HG03442 (cell line): Measurements from ENCODE around the gene VAPB.
"Not testable (repeated sequence)": the region's sequence is repeated elsewhere in the genome, so short reads cannot be mapped to it uniquely, and the experiment has no call there.

ENCODE experiments used
- ATAC-seq: cut with Tn5 transposase; IDR thresholded peaks from one replicate; pipeline ENCODE4 v1.9.1; 2021; ENCODE audit warnings: mild to moderate bottlenecking, moderate library complexity; ENCODE audit not compliant: unreplicated experiment

VAPB gene

DNA sequence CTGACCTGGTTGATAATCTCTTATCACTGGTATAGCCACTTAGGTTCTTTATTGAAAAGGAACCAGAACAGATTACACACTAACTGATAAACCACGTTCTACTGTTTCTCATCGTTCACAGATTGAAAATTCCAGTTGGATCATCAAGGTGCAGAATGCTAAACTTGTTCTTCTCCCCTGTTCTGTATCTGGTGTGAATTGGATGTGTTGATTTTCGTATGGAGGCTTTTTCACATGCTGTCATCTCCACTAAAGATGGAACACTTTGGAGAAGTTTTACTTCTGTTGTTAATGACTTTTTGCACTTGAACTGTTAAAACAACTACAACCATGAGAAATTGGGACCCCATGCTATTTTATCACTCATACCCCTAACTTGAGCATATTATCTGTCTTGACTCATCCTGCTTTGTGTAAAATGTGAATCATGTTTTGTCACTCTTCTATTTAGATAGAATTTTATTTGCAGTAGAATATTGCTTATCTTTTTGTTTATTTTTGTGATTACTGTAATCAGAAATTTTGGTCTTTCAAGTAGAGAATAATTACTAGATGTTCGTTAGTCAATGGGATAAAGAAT, 17.5 kb downstream of the VAPB start:
- no peak for ATAC-seq

DNA sequence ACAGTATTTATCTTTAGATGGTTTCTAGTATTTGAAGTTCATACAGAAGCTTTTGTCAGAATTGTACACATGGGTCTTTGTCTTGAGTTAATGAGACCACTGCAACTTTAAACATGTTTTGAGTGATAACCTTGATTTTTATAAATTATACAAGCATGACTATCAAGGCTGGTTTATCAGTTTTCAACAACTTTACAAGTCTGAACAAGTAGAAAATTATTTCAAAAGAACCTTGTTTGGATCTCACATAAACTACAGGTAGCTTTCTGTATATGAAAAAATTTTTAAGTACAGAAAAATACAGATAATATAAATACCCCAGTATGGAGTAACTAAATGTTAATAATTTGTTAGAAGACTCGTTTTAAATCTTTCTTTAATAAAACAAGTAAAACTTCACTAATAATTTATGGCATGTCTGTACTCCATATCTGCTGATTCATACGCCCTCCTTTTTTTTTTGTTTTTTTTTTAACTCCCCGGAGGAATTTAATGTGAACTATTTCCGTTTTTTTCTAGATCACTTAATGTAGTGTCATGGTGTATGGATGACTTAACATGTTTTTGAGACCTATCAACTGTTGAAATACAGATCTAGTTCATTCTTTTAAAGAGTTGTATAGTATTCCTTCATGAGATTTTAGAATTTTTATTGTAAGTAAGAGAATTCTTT, 18.3 kb downstream of the VAPB start:
- no peak for ATAC-seq

DNA sequence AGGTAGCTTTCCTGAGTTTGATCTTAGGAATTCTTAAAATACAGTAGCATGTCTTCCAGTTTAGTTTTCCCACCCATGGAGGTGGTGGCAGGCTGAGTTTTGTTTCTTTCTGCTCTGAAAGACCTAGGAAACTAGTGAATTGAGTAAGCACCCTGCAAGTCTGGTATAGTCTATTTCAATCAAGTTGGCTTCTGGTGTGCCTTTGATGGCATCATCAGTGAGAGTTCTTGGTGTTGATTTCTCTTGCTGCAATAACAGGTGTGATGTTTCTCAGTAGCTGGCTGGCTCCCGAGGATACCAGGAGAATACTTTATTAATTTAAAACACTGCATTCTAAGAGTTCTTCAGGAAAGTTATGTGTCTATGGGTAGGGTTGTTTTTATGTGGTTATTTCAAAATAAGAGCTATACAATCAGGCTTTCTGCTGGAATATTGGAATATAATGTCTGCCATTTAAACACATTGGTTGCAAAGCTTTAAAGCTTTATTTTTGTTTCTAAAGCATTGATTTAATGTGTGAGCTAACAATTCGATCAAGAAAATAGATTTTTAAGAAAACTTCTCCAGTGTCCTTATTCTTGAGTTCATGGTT, 19.0 kb downstream of the VAPB start:
- ATAC-seq = peak; percentile 62

DNA sequence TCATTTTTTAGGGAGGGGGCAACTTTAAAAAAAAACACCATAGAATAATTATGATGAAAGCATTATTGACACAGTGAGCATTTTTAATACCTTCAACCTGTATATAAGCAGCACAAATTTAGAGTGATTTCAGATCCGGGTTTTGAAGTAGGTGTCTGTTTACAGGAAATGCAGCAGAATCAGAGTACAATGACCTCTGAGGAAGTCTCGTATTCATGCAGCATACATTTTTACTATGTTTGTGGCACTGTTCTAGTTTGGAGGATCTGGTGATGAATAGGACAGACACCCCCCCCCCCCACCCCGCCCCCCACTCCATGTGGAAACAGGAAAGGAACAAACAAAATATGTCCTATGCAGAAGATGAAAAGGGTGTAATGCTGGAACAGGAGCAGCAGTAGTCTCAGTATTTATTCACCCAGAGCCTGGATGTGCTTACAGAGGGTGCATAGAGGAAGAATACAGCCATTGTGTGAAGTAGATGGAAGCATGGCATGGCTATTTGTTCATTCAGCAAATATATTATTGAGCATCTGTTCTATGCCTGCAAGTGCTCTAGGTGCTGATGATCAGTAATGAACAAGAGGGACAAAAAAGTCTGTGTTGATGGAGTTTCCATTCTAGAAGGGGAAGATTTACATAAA, 19.7 kb downstream of the VAPB start:
- ATAC-seq = no peak

DNA sequence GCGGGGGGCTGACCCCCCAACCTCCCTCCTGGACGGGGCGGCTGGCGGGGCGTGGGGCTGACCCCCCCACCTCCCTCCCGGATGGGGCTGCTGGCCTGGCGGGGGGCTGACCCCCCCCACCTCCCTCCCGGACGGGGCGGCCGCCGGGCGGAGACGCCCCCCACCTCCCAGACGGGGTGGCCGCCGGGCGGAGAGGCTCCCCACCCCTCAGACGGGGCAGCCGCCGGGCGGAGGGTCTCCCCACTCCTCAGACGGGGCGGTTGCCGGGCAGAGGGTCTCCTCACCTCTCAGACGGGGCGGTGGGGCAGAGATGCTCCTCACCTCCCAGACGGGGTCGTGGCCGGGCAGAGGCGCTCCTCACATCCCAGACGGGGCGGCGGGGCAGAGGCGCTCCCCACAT, 25.2 kb downstream of the VAPB start:
- not testable (repeated sequence) for ATAC-seq

DNA sequence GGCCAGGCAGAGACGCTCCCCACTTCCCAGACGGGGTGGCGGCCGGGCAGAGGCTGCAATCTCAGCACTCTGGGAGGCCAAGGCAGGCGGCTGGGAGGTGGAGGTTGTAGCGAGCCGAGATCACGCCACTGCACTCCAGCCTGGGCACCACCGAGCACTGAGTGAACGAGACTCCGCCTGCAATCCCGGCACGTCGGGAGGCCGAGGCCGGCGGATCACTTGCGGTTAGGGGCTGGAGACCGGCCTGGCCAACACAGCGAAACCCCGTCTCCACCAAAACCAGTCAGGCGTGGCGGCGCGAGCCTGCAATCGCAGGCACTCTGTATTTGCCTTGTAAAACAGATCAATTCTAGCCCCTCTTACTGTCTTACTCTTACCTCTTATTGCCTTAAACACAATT, 25.8 kb downstream of the VAPB start:
- not testable (repeated sequence) for ATAC-seq

DNA sequence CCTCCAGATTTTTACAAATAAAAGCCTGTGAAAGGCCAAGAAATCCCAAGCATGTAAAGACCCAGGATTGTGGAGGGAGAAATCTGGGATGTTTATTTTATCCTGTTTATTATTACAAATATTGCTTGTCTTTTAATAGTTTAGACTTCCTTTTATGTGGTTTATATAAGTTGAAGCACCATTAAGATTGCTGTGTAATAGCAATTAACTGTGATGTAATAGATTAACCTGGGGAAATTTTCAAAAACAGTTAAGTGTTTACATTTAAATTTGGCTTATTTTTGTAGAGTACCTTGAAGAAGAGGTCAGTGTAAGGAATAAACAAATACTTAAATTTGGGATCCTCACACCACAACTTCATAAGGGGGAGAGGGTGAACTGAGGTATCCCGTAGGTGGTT, 27.0 kb downstream of the VAPB start:
- ATAC-seq = no peak

DNA sequence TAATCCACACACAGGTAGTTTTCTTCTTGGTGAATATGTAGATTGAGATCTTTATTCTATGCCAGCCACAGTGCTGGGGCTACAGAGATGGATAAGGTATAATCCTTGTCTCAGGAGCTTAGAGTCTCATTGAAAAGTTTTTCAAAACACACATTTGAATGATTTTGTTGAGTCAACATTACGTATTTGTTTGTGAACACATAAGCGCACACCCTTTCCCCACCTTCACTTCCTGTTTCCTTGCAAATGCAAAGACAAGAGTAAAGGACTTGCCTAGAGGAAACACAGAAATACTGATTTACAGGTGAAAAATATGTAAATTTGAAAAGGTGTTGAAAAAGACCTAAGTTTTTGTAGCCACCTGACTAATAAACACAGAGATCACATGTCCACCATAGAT, 27.8 kb downstream of the VAPB start:
- no peak for ATAC-seq

DNA sequence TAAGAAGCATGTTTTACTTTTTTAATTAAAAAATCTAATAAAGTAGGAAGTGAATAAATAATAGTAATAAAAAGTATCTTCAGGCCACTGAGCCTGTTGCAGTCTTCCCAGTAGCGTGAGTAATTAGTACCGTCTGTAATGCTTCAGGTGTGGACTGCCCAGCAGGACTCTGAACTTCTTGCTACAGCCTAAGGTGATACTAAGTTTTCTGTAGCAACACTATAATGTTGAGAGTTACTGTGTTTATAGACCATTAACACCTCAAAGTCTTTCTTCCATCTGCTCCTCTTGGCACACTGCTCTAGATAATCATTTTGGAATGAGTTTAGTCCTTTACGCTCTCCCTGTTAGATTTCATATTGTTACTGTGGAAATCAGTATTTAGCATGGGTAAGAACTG, 28.4 kb downstream of the VAPB start:
- ATAC-seq = no peak

DNA sequence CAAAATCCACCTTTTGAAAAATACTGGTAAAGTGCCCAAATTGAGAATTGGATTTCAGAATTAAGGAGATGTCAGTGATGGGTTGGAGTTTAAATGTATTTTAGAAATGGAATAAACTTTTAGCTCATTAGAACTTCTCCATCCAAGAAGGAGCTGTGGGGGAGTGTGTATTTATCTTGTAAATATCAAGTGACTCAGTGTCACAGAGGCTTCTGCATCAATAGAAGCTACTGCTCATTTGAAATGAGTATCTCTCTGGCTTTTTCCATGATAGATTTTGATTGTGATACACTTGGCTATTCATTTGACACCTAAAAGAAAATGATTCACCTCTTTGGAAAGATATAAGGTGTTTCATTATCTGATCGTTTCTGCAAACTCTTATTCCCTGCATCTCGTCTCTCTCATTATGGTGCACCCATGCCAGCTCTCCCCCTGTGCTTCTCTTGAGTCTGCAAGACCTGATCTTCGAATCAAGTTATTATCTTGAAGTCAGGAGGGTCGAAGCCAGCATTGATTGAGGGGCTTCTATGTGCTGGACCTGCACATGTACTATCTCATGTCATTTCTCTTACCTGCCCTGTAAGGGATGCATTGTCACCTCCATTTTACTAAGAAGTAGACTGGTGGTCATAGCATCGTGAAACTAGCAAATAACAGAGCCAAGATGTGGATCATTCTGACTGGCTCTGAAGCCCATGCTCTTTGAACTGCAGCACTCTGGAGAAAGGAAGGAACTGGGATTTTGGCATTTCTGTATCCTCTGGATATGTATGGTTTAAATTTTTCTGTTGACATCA, 30.1 kb downstream of the VAPB start:
- no peak for ATAC-seq

DNA sequence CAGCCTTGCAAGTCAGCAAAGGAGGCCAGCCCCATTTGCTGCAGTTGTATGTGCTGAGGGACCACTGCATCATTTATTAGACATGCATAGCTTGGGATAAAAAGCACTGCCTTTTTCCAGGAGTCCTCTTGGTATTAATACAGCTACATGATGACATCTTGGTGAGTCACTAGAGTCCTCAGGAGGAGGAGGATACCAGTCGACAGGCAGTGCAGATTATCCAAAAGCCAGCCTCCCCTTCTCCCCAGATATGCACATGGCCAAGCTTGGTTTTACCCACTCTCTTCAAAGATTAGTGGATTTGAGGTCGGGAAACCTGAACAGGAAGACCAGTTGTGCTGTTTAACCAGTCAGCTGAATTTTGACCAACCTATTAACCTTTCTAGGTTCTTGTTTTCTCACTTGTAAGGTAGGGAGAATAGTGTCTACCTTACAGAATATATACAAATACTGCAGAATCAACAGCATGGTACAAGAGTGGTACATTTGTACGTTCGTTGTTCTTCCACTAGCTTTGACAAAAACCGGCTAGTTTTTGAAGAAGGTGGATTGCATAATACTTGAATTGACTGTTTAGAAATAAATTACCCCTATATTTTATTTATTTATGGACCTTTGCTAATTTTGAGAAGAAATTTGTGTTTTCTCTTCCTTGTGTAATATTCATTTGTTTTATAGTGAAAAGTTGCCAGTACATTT, 31.9 kb downstream of the VAPB start:
- ATAC-seq = no peak

DNA sequence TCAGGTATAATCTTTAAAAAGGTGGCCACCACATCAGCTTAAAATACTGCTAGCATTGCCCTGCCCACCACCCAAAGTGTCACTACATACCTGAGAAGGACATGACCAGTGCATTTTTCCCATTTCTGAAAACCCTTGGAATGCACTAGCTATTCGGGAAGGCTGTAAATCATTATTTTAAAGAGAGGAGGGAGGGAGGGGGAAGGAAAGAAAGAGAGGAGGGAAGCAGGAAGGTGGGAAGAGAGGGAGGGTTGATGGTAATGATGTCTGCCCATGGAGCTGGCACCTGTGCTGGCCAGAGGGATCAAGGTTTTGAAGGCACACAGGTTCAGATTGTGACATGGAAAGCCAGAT, 32.4 kb downstream of the VAPB start:
- ATAC-seq = no peak

DNA sequence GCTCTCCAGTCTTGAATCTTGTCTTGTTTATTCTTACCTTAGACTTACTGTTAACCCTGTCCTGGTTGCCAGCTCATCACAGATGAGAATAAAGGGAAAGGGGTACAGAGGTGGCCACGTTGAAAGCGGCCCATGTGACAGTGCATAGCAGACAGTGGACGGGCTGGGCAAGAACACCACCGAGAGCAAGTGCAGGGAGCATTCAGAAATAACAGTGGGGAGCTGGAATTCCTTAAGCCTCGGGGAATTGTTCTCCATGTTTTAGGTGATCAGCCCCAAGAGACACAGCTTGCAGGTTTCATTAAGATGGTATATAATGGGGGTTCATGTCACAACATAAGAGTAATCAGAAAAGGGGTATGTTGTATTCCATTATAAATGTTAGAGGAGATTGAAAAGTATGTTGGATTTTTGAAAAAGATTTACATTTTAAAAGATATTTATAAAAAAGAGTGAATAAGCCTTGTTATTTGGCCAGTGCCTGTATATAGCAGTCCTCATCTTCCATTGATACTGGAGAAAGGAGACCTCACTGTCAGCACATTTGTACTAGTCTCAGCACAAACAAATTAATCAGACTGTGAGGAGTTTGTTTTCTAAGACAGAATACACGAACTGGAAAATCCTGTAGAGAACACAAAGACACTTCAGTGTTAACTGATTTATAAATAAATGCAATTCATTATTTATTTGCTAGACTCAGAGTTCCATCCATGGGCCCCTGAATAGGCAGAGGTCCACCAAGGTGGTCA, 35.4 kb downstream of the VAPB start:
- ATAC-seq = no peak

DNA sequence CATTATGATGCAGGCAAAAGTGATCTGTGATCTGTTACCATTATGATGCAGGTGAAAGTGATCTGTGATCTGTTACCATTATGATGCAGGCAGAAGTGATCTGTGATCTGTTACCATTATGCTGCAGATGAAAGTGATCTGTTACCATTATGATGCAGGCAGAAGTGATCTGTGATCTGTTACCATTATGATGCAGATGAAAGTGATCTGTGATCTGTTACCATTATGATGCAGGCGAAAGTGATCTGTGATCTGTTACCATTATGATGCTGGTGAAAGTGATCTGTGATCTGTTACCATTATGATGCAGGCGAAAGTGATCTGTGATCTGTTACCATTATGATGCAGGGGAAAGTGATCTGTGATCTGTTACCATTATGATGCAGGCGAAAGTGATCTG, 38.5 kb downstream of the VAPB start:
- ATAC-seq = not testable (repeated sequence)

DNA sequence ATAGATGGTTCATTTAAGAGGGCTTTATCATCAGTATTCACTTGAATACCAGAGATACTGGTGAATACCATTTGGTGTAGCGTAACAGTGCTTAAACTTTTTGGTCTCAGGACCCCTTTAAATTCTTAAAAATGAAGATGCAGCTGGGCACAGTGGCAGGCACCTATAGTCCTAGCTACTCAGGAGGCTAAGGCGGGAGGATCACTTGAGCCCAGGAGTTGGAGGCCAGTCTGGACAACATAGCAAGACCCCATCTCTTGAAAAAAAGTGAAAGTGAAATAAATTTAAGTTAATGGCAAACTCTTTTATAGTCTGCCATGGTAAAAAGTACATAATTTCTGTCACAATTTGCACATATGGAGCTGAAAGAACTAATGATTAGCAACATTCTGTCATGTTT, 39.3 kb downstream of the VAPB start:
- no peak for ATAC-seq

DNA sequence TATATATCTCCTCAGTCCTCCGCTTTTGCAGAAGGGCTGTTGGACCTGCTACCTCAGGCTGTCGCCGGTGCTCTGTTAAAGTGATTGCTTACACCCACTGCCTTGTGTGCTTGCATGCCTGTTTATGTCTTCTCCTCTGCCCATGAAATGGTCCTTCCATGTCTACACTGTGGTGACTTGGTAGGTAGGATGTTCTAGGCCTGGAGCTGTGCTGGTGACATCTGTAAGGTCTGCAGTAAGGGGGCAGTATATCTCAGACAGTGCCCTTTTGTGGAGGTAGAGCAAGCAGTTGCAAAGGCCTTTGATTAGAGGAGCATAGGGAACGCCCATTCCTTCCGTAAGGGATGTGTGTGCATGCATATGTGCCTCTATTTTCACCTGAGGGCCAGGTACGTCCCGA, 40.3 kb downstream of the VAPB start:
- no peak for ATAC-seq

DNA sequence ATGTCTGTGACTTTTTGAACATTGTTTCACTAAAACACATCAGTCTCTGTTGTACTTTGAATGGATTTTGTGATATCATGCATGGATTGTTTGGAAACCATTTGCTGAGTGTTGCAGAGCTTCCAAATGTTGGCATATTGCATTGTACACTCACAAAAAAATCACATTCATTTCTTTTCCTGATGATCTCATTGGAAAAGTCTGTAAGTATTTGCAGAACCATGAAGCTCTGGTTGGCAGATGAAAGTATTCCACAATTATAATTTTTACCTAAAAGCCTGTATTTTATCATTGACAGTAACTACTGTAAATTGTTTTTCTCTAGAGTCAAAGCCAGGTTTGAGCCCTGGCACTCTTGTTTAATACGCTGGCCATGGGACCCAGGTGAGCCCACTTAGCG, 42.1 kb downstream of the VAPB start:
- ATAC-seq = no peak

DNA sequence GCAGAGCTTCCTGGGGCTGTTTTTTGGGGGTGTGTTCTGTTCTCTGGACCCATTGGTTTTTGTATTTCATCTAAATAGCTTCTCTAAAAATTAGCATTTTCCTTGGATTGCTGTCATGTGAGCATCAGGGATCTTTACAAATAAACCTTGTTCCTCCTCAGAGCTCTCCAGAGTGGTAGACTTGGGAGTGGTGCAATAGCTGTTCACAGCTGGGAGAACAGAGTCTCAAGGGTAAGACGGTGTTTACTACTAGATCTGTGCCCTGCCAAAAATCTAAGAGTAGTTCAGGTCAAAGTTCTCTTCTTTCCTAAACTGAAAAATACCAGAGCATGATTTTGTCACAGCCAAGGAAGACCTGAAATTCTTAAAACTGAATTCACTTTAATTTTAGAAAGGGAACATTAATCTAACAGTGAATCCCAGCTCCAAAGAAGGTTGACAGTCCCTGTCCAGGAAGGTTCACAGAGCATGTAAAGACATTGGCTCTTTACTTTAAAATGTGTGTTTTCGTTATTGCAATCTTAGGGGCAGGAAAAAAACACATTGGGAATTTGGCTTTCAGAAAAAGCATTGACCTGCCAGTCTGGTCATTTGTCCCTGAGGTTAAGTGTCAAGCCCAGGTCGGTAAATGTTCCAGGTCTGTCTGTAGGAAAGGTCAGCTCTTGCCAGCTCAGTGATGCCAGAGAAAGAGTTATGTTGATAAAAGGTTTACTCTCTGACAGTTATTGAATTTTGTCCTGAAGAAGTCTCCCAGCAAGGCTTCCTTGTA, 43.3 kb downstream of the VAPB start:
- ATAC-seq = no peak

DNA sequence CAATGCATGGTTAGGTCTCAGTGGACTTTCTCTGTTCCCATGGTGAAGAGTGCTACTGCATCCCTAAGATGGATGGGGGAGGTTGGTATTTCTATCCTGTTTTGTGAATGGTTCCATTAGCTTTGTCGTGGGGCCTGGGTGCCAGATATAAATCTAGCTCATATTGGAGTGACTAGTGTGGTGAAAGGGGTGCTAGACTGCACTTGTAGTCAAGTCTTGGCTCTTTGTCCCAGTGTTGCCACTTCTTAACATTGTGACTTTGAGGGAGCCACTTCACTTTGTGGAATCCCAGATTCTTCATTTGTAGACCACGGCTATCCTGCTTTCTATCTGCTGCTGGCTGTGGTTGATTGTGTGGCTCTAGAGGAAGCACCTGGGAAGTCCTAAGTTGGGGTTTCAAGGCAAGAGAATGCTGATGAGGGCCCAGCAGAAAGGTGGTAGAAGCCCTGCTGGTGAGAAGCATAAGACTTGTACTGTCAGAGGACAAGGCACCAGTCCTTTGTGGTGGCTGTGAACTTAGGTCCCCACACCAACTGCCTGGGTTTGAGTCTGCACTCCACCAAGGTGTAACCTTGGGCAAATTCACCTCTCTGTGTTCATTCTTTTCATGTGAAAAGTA, 44.1 kb downstream of the VAPB start:
- ATAC-seq = no peak
